ENCODE measurements around the gene KCNQ1.
A peak's percentile ranks its signal among the peaks of the same experiment; 100 is the strongest.

Gene KCNQ1, protein sequence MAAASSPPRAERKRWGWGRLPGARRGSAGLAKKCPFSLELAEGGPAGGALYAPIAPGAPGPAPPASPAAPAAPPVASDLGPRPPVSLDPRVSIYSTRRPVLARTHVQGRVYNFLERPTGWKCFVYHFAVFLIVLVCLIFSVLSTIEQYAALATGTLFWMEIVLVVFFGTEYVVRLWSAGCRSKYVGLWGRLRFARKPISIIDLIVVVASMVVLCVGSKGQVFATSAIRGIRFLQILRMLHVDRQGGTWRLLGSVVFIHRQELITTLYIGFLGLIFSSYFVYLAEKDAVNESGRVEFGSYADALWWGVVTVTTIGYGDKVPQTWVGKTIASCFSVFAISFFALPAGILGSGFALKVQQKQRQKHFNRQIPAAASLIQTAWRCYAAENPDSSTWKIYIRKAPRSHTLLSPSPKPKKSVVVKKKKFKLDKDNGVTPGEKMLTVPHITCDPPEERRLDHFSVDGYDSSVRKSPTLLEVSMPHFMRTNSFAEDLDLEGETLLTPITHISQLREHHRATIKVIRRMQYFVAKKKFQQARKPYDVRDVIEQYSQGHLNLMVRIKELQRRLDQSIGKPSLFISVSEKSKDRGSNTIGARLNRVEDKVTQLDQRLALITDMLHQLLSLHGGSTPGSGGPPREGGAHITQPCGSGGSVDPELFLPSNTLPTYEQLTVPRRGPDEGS

DNA sequence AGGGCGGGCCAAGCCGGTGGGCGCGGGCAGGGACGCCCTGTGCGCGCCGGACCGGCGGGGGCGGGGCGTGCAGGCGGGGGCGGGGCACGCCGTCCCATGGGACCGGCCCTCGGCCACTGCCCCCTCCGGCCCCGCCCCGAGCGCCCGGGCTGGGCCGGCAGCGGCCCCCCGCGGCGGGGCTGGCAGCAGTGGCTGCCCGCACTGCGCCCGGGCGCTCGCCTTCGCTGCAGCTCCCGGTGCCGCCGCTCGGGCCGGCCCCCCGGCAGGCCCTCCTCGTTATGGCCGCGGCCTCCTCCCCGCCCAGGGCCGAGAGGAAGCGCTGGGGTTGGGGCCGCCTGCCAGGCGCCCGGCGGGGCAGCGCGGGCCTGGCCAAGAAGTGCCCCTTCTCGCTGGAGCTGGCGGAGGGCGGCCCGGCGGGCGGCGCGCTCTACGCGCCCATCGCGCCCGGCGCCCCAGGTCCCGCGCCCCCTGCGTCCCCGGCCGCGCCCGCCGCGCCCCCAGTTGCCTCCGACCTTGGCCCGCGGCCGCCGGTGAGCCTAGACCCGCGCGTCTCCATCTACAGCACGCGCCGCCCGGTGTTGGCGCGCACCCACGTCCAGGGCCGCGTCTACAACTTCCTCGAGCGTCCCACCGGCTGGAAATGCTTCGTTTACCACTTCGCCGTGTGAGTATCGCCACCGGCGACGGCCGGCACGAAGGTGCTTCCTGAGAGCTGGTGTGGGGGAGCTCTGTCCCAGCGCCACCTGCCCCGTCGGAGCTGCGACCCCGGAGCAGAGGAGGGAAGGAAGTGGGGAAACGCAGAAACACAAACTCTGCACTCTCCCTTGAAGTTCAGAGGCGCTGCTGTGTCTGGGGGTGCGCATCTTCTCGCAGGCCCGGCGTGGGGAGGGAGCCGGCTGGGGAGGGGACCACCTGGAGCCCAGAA is at the start of gene KCNQ1:
KCNQ1 (plus strand) TSS at position 188 of the 925 bp plus-strand sequence; CDS start at position 279, 91 bp downstream.
- peak; percentile 63 to 64 for ATAC-seq

DNA sequence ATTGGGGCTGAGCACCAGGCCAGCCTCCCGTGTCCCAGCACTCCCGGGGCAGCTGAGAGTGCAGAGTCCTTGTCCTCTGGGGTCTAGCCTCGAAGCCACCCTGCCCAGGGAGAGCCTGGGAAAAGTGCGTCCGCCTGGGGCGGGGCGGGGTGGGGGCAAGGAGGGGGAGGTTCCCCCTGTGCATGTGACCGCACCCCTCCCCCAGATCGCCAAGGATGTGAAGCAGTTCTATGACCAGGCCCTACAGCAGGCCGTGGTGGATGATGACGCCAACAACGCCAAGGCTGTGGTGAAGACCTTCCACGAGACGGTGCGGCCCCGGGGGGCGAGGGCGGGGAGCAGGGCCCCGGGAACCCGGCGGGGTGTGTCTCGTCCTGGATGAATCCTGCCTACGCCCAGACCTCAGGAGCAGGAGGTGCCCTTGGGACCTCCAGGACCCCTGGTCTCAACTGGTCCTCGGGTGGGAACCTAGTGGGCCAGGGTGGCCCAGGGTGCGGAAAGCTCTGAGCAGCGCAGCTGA is 49.5 kb upstream of the KCNQ1 start:
- ATAC-seq, result no peak

DNA sequence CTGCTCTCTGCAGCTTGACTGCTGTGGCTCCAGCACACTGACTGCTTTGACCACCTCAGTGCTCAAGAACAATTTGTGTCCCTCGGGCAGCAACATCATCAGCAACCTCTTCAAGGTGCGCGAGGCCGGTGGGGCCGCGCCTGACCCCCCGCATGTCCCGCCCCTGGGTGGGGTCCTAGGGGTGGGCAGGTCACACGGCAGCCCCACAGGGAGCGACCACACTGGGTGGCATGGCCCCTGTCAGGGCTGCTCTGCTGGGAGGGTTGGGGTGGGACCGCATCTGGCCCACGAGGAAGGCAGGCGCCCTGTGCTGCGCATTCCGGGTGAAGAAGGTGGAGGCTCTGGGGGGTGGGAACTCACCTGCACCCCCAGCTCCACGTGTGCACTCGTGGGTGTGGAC is 49.0 kb upstream of the KCNQ1 start:
- no peak for ATAC-seq

DNA sequence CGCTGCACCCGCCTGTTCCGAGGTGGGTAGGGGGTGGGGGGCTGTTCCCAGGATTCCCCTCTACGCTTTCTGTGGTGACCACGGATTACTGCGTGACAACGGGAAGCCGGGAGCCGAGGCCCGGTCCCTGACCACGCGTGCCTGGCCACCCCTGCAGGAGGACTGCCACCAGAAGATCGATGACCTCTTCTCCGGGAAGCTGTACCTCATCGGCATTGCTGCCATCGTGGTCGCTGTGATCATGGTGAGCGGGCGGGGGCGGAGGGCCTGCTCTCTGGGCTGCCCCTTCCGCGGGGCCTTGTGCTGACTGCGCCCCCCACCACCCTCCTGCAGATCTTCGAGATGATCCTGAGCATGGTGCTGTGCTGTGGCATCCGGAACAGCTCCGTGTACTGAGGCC is 48.3 kb upstream of the KCNQ1 start:
- no peak for ATAC-seq

DNA sequence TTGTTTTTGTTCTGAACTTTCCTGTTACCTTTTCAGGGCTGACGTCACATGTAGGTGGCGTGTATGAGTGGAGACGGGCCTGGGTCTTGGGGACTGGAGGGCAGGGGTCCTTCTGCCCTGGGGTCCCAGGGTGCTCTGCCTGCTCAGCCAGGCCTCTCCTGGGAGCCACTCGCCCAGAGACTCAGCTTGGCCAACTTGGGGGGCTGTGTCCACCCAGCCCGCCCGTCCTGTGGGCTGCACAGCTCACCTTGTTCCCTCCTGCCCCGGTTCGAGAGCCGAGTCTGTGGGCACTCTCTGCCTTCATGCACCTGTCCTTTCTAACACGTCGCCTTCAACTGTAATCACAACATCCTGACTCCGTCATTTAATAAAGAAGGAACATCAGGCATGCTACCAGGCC is 47.8 kb upstream of the KCNQ1 start:
- ATAC-seq, result no peak

DNA sequence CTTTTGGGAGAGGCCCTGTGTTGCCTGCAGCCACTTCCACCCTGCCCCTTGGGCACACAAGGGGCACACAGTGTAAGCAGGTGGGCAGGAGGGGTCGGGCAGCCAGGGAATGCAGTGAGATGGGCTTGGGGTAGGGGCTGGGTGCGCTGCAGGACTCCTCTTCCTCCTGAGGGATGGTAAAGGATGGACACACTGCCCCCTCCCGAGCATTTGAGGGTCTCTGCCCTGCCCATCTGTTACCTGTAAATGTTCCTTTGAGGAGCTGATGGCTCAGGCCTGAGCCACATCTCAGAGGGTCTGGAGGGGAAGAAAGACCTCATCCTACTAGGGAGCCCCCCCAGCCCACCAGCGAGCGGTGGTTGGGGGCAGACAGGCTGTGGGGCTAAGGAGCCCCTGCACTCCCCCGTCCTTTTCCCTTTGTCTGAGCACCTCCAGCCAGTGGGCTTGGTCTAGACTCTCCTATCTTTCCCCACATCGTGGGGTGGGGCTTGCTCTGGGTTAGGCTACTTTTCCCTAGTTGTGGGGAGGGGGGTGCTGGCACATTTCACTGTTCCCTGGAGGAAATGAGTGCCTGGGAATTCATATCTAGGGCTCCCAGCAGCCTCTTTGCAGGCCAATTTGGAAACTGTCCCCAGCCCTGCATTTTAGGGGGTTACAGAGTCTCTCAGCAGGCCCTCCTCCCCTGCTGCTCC is 46.0 kb upstream of the KCNQ1 start:
- no peak for ATAC-seq

DNA sequence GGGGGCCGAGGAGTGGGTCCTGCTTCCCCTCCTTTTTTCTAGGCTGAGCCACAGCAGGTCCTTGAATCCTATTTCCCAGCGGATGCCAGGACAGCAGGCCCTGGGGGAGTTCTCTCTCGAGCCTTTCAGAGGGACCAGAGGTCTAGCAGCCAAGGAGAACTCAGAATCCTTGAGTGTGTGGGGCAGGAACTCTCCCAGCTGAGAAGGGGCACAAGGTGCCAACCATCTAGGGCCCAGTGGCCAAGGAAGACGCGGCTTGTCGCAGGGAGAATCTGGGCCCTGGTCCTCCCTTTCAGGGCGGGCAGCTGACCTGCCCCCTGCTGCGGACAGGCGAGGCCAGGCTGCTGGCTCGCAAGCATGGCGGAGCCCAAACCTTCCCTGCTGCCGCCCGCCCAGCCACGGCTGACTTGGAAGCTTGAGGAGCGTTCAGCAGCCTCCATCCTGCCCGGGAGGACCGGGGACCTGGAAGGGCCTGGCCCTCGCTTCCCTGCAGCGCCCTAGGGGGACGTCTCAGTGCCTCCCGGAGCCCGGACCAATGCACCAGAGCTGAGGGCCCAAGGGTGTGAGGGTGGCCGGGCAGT is 45.2 kb upstream of the KCNQ1 start:
- no peak for ATAC-seq

DNA sequence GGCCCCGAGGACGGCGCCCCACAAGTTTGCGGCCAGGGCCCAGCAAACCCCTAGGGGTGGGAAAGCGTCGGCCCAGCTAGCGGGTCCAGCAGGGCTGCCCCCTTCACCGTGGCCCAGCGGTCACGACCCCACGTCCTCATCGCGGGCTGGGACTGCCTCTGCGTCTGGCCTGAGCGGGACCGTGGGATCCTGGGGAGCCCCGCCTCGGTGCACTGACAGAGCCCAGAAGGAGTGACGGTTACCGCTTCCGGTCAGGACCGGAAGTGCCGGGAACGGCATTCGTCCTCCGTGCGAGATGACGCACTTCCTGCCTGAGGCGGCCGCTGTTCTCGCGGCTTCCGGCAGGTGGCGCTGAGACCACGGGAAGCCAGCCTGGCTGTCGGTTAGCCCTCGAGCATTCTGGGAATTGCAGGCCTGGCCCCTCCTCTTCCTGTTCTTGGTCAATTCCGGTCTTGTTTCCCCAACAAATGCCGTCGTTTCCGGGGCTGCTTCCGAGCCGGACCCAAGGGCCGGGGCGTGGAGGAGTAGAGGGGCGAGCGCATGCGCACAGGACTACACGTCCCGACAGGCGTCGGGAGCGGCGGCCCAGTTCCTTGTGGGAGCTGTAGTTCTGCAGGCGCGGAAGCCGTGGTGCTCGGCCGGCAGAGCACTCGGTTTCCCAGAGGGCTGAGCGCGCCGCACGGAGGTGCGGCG is 44.6 kb upstream of the KCNQ1 start, which contains the start of gene TSSC4:
TSSC4 (plus strand) TSS at position 682 of the 693 bp plus-strand sequence. CDS start 1,884 bp downstream, outside the sequence.
- peak; percentile 85 to 88 for ATAC-seq

DNA sequence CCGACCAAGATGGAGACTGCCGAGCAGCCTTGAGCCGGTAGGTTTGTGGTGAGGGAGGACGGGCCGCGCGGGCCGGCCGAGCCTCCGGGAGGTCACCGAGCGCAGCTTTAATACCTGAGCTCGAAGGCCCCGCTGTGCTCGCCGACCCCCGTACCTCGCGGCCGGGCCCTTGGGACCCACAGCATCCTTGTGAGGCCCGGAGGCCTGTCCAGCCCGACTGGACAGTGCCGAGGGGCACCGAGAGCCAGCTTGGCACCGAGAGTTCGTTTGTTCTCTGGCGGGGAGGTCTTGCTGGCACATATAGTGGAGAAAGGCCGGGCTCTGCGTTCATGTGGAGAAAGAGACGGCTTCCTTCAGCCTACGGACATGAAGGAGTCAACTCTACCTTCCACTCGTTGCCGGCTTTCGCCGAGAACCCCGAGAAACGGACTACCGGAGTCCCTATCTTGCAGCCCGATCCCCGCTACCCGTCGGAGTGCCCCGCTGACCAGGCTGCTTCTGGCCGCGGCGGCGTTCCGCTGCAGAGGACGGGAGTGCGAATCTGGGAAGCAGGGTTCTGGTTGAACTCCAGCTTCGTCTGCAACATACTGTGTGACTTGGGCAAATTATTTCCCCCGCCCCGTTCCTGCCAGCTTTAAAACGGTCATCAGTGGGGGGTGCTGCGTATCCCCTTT is 43.9 kb upstream of the KCNQ1 start:
- ATAC-seq, result no peak

DNA sequence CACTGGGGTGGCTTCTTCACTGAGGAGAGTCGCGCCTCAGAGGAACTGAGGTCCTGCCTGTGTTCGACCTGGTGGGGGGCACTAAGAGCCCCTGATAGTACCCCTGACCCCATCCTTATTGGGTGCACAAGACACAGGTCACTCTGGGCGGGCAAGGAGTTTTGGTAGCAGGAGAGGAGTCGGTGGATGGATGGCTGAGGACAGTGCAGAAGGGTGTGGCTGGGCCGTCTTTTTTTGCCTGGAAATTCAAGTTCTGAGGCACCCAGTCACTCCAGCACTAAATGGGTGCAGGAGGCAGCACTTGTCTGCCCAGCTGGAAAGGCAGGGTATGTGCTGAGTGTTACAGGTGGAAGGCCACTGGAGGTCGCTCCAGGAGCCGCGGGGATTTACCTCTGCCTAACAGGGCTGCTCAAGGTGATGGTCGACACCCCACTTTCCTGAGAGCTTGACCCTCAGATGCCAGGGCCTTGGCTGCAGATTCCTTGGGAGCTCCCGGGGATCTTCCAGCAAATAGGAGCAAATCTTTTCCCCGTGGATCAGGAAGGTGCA is 43.3 kb upstream of the KCNQ1 start:
- no peak for ATAC-seq

DNA sequence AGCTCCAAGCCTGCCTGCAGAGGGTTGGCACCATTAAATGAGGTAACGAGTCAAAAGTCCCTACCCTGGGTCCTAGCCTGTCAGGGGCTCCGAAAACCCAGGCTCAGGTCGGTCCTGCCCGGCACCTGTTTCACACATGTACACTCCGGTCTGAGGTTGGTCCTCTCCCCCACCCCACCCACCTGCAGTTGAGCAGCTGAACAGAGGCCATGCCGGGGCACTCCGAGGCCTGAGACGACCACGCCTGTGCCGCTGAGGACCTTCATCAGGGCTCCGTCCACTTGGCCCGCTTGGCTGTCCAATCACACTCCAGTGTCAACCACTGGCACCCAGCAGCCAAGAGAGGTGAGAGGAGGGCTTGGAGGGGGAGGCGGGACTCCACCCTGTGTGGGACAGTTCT is 42.7 kb upstream of the KCNQ1 start:
- ATAC-seq, result no peak

DNA sequence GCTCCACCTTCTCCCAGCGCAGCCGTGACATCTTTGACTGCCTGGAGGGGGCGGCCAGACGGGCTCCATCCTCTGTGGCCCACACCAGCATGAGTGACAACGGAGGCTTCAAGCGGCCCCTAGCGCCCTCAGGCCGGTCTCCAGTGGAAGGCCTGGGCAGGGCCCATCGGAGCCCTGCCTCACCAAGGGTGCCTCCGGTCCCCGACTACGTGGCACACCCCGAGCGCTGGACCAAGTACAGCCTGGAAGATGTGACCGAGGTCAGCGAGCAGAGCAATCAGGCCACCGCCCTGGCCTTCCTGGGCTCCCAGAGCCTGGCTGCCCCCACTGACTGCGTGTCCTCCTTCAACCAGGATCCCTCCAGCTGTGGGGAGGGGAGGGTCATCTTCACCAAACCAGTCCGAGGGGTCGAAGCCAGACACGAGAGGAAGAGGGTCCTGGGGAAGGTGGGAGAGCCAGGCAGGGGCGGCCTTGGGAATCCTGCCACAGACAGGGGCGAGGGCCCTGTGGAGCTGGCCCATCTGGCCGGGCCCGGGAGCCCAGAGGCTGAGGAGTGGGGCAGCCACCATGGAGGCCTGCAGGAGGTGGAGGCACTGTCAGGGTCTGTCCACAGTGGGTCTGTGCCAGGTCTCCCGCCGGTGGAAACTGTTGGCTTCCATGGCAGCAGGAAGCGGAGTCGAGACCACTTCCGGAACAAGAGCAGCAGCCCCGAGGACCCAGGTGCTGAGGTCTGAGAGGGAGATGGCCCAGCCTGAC is 41.7 kb upstream of the KCNQ1 start:
- ATAC-seq, result no peak

DNA sequence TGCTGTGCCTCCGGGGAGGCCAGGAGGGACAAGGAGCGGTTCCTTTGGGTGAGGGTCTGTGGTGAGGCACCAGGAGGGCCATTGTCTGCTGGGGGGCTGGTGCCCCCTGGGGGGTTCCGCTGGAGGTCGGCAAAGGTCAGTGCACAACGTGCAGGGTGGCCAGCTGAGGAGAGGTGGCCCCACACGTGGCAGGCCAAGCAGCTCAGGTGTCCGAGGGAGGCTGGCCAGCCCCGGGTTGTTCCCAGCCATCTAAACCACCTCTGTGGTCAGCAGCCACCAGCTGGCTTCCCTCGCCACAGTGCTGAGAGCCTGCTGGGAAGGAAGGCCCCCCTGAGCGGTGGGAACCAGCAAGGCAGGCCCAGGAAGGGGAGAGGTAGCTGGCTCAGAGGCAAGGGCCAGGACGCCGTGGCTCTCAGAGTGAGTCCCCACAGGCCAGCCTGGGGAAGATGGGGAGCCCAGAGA is 40.0 kb upstream of the KCNQ1 start:
- no peak for ATAC-seq

DNA sequence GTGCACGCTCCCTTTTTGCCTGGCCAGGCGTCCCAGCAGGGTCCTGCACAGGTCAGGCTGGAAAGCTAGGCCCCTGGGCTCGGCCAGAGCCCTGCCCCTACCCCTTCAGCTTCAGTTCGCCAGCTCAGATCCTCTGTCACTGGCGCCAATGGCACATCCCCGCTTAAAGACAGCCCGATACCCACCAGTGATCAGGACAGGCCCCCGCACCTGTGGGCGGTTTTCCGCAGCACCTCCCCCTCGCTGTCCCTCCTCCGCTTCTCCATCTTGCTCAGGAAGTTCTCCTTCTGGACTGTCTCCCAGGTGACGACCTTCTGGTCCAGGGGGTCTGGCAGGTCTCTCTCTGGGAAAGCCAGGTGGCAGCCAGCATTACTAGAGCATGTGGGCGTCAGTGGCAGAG is 38.4 kb upstream of the KCNQ1 start:
- ATAC-seq, result no peak

DNA sequence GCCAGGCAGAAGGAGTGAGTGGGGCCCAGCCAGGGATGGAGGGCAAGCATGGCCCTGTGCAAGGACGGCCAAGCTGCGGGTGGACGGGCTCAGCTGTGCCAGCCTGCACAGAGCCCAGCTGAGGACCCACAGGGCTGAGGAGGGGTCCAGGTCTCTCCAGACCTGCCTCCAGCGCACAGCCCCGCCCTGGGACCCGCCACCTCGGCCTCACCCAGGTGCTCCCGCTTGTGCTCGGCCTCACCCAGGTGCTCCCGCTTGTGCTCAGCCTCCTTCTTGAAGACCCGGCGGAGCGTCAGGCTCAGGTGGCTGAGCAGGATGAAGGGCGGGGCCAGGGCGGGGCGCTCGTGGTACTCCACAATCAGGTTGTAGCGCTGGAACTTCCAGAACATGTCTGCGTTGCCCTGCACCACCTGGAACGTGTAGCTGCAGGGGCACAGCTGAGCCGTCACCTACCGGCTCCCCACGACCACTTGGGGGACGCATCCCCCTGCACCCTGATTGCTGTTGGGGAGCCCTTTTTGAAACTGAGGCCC is 37.9 kb upstream of the KCNQ1 start:
- no peak for ATAC-seq

DNA sequence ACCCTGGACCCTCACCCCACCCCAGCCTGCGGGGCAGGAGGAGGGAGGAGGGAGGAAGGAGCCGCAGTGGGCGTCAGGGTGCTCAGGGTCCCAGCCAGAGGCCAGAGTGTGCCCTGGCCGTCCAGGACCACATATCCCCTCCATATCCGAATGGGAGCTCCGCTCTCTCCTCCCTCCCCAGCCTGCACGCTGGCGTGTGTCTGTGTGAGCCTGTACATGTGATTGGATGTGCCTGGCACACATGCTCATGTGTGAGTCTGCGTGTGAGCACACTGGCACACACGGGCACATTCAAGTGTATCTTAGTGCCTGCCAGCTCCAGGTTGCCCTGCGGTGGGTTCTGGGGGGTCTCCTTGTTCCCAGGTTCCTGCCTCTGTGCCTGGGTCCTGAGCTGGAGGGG is 36.1 kb upstream of the KCNQ1 start:
- ATAC-seq, result no peak

DNA sequence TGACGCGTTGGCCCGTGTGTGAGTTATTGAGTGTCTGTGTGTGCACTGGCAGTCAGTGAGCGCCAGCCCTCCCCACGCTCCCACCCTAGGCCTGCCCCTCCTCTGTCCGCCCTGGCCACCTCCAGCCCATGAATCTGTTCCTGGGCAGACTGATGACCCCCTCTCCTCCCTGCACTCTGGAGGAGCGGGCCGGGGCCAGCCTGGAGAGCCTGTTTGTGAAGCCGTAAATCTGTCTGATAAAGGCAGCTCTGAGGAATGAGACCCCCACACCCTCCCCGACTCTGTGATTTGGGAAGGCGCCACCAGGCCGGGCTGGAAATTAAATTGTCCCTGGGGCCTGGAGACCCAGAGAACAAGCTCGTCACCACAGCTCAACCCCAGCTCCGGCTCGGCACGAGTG is 35.7 kb upstream of the KCNQ1 start:
- no peak for ATAC-seq

DNA sequence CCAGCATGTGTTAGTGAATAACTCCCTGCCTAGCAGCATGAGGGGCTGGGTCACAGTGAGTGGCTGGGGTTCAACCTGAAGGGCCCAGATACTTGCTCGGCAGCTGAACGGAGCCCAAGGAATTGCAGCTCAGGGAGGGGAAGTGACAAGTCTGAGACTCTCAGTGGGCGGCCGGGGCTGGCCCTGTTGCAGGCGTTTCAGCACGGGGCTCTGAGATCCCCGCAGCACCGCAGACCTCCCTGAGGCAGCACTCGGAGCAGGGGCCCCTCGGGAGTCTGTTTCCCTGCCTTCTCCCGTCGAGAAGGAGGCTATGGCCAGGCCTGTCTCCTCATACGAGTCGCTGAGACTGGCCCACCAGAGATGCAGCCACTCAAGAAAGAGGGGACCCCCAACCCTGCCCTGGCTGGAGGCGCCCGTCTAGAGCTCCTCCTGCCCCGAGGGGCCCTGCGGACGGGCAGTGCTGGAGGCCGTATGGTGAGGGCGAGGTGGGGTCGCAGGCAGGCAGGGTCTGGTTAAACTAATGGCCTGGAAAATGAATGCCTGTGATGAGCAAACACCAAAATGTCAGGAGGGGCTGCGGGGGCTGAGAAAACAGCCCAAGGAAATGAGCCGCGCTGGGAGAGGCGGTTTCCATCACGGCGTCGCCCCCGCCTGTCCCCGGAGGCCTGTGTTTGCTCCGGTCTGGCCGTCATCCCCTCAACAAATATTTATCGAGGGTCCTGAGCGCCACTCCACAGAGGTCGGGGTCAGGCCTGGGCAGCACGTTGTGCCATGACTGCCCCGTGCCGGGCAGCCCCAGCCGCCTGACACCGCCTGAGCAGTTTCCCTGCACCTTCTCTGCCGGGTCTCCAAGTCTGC is 35.0 kb upstream of the KCNQ1 start:
- no peak for ATAC-seq

All from activated CD4-positive, CD25-positive, alpha-beta regulatory T cell treated with anti-CD3 and anti-CD28 coated beads, Interleukin-2, amount 50 U/mL, for 24 hours (primary cell).